Measurements from ENCODE around the gene CARHSP1. TPM values are rescaled to one million over a fixed set of nuclear protein-coding genes. Genes with fewer than 3 reads are reported as not detected.

The CARHSP1 gene
- total and polyA plus RNA-seq, 2 of the 8 experiments (the other 6 are each of a cell fraction or from before 2014, with no cell fraction given): 292 to 300 TPM

DNA sequence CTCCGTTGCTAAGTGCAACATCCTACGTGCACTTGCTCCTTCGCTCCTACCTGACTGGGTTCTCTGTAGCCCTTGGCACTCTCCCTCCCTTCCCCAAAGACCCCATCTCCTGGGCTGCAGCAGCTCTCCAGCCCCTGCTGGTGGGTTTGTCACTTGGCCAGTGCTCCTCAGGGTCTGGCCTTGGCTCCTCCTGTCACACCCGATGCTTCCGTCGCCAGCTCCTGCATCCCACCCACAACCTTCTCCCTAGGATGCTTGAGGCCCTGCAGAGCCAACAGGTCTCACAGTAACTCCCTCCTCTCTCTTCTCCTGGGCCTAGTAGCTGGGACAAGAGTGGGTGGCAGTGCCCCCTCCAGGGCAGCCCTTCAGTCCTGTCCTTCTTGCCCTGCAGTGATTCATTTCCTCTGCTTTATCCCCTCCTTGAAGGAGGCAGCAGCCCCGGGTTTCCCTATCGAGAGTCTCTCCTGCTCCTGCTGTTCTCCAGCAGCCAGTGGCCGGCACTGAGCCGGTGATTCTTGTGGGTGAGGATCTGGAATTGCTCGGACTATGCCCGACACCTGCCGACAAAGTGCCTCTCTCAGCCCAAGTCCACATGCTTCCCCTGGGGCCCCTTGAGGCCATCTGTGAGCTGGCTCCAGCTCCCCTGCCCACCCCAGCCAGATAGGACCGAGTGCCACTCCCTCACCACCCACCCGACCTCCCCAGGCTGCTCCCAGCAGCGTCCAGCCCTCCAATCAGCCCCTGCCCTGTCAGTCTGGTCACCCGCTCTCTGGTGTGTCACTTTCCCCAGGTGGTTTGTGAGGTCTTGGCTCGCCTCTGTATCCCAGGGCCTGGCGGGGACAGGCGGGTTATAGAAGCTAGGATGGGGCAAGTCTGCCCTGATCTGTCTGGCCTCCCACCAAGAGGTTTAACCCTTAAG is 17.1 kb upstream of the CARHSP1 start:
- no peak for DNase-seq (ENCODE audit: low read depth in 1 of 2, low spot score in 2 of 2)
- Histone ChIP-seq H3K18ac (ENCODE audit: extremely low read depth, low read length) (no peak overlapping the region), H2BK20ac (ENCODE audit: low read length) (peak overlapping the region; percentile 13; the same call in 1 of the 2 replicates), H3K4ac (replicated peaks; ENCODE audit: insufficient read length, low read depth, low read length) (no peak overlapping the region), H3K79me2 (ENCODE audit: control insufficient read depth in 1 of 2, insufficient read depth in 2 of 2, low read length in 2 of 2) (no peaks in the 10 kb centered on the region), H4K5ac (ENCODE audit: insufficient read length, low read depth, low read length) (no peak overlapping the region), H2BK15ac (ENCODE audit: low read length) (0 out of 2 replicates have a peak overlapping the region, but pooled peaks have one; percentile 61), H3K23me2 (ENCODE audit: low read depth, low read length) (no peaks in the 10 kb centered on the region), H3K56ac (replicated peaks; ENCODE audit: insufficient read length, low read depth, low read length) (no peak overlapping the region), H2AFZ (ENCODE audit: low read length) (no peak overlapping the region), H4K91ac (replicated peaks; ENCODE audit: insufficient read length, low read length) (peak overlapping the region; percentile 34), H3K79me1 (ENCODE audit: low read depth, low read length) (no peaks in the 10 kb centered on the region), H3K23ac (ENCODE audit: insufficient read length) (no peak overlapping the region), H3K4me2 (ENCODE audit: insufficient read depth in 1 of 2, low read depth in 2 of 2, low read length in 2 of 2) (peak overlapping the region in 1 of 2 experiments; percentile 17; a peak in 1 of 4 replicates), H3K36me3 (ENCODE audit: control insufficient read depth in 2 of 4, insufficient read depth in 4 of 4, low read length in 3 of 4) (peaks cover 4 to 9% (median 8%) of the 10 kb centered on the region in 4 experiments; a peak in 6 of 8 replicates), H3K9ac (replicated peaks in 1 of 4; ENCODE audit: extremely low read depth in 1 of 4, low read depth in 3 of 4, low read length in 3 of 4) (no peak overlapping the region), H2AK5ac (ENCODE audit: low read depth, low read length) (peak overlapping the region; percentile 70), H3K4me1 (replicated peaks in 1 of 4; ENCODE audit: control insufficient read depth in 3 of 4, insufficient read depth in 4 of 4, low read length in 3 of 4) (peaks cover 0 to 17% (median 9%) of the 10 kb centered on the region in 4 experiments; a peak in 5 of 7 replicates), H2BK120ac (replicated peaks; ENCODE audit: low read depth, low read length) (no peak overlapping the region), H4K20me1 (replicated peaks in 1 of 2; ENCODE audit: control insufficient read depth in 1 of 2, insufficient read depth in 2 of 2, low read length in 2 of 2) (peaks cover 2 to 9% of the 10 kb centered on the region in 2 experiments), H4K8ac (ENCODE audit: extremely low read depth, insufficient read depth, low read length) (no peak overlapping the region), H2BK5ac (ENCODE audit: low read depth, low read length) (peak overlapping the region; percentile 44), H3K27me3 (replicated peaks in 1 of 4; ENCODE audit: control insufficient read depth in 3 of 4, extremely low read depth in 1 of 4, insufficient read depth in 3 of 4, low read length in 3 of 4) (no peaks in the 10 kb centered on the region), H3K27ac (ENCODE audit: low read depth, low read length) (no peak overlapping the region), H2BK12ac (ENCODE audit: low read depth, low read length) (peak overlapping the region; percentile 68; the same call in 1 of the 2 replicates), H3K4me3 (ENCODE audit: extremely low read depth in 1 of 4, insufficient read depth in 2 of 4, low read depth in 3 of 4, low read length in 4 of 4) (no peak overlapping the region; a peak in 1 of 8 replicates), H3K14ac (ENCODE audit: insufficient read length) (no peak overlapping the region), H3K9me3 (ENCODE audit: insufficient read depth in 2 of 2, low read depth in 1 of 2, low read length in 1 of 2) (no peaks in the 10 kb centered on the region)
- CTCF ChIA-PET (ENCODE audit: partially characterized antibody): interaction anchor here (0.5 to 4.0 kb wide), 20 partner anchors 8 to 313 kb away, joined by 3 to 14 read pairs (median 4); no protein-coding TSS in a partner anchor
- 71% methylated on average over 20 of the region's 20 CpGs; no CpG with 5 or more reads in 1 of the 2 experiments for WGBS, 2 experiments (ENCODE audit: extremely low coverage in 1 of 2, insufficient coverage in 1 of 2, insufficient read length in 1 of 2, insufficient replicate concordance in 2 of 2, low coverage in 1 of 2, low lambda C conversion rate in 2 of 2, missing lambda C conversion rate in 1 of 2)
- FAIRE-seq: no peak
- TF ChIP-seq, protein P1, sequence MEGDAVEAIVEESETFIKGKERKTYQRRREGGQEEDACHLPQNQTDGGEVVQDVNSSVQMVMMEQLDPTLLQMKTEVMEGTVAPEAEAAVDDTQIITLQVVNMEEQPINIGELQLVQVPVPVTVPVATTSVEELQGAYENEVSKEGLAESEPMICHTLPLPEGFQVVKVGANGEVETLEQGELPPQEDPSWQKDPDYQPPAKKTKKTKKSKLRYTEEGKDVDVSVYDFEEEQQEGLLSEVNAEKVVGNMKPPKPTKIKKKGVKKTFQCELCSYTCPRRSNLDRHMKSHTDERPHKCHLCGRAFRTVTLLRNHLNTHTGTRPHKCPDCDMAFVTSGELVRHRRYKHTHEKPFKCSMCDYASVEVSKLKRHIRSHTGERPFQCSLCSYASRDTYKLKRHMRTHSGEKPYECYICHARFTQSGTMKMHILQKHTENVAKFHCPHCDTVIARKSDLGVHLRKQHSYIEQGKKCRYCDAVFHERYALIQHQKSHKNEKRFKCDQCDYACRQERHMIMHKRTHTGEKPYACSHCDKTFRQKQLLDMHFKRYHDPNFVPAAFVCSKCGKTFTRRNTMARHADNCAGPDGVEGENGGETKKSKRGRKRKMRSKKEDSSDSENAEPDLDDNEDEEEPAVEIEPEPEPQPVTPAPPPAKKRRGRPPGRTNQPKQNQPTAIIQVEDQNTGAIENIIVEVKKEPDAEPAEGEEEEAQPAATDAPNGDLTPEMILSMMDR (IDR thresholded peaks at IDR 0.05; ENCODE audit: control extremely low read depth in 1 of 3, insufficient read depth in 1 of 3, low read depth in 1 of 3, low read length in 3 of 3): peak; percentile 27 to 47 (median 30); a peak in 3 of 4 replicates
- peak in 1 of 2 experiments; percentile 30; a peak in 2 of 4 replicates for TF ChIP-seq RAD21 (IDR thresholded peaks at IDR 0.05 in 1 of 2, conservative IDR thresholded peaks at IDR 0.05 in 1 of 2; ENCODE audit: low read depth in 2 of 2, low read length in 2 of 2)
- TF ChIP-seq SAP30 (IDR thresholded peaks at IDR 0.05; ENCODE audit: insufficient read depth, insufficient replicate concordance, low read length): no peak
- no peak for TF ChIP-seq SP4 (IDR thresholded peaks at IDR 0.05; ENCODE audit: low read length)
- POLR2A ChIA-PET (ENCODE audit: partially characterized antibody): interaction anchor here (0.6 to 29.1 kb wide), 5 partner anchors 11 to 116 kb away, joined by 3 to 456 read pairs (median 4); partner anchors contain the start of gene CARHSP1
